Endothelial cell of umbilical vein (primary cell): ENCODE data around the gene SPOP. TPM values are rescaled to one million over a fixed set of nuclear protein-coding genes. Genes with fewer than 3 reads are reported as not detected.

ENCODE experiments used
- BruUV-seq: library from RNA; stranded (reverse); fragments of 400-500 nt; replicated peaks from 2 replicates; lab custom pipeline; 2021; lab: Mats Ljungman, UMichigan
- CTCF ChIA-PET: fragments of 300-600, 350-600 bp; sonication (Branson Sonifier 250); formaldehyde crosslinking; loops from one replicate; lab custom pipeline; 2021; ENCODE audit warnings: antibody characterized with exemption, inconsistent platforms; lab: Charles Lee
- POLR2A ChIA-PET: fragments of 300-600, 350-600 bp; sonication (Branson Sonifier 250); formaldehyde crosslinking; loops from one replicate; lab custom pipeline; 2021; ENCODE audit warnings: antibody characterized with exemption, inconsistent platforms; lab: Charles Lee
- DNase-seq: peaks from one replicate; pipeline ENCODE4 v3.0.0-alpha.2; 2011; ENCODE audit warnings: low read depth, low spot score
- FAIRE-seq: peaks from 2 replicates; lab custom pipeline; 2011; peaks lifted over from hg19 to GRCh38; lab: Jason Lieb, UNC
- H2AFZ ChIP-seq: 2 replicates; pipeline ENCODE4 v1.6.0; 2012; ENCODE audit warnings: low read depth, low read length, control low read depth, inconsistent platforms
- H3K27ac ChIP-seq: 2 replicates; pipeline ENCODE4 v1.5.1; 2011; ENCODE audit warnings: low read depth, mild to moderate bottlenecking, control low read depth, low read length, moderate library complexity; ENCODE audit not compliant: insufficient read depth
- H3K27me3 ChIP-seq, 2 experiments: 2 replicates each; pipeline versions ENCODE4 v1.6.0 to v1.6.1; 2011; ENCODE audit warnings: low read length in 2 of 2, mixed read lengths in 1 of 2; ENCODE audit not compliant: control insufficient read depth in 2 of 2, insufficient read depth in 2 of 2
- H3K36me3 ChIP-seq, 2 experiments: 2 replicates in 1 of 2; 3 replicates in 1 of 2; pipeline ENCODE4 v1.5.1; 2011; ENCODE audit warnings: low read length in 2 of 2, mild to moderate bottlenecking in 1 of 2, moderate library complexity in 1 of 2; ENCODE audit not compliant: control insufficient read depth in 2 of 2, insufficient read depth in 2 of 2; ENCODE audit errors: extremely low read depth in 1 of 2
- H3K4me1 ChIP-seq: 3 replicates; pipeline ENCODE4 v1.5.1; 2011; ENCODE audit warnings: mild to moderate bottlenecking, low read length; ENCODE audit not compliant: control insufficient read depth, insufficient read depth; ENCODE audit errors: extremely low read depth
- H3K4me2 ChIP-seq: 2 replicates; pipeline ENCODE4 v1.6.1; 2011; ENCODE audit warnings: low read length, control low read depth, mixed read lengths; ENCODE audit not compliant: insufficient read depth
- H3K4me3 ChIP-seq, 3 experiments: fragments of 200-600 bp in 1 of 3; sonication (generic), shearing (Covaris generic) in 1 of 3; replicated peaks in 1 of 3; 2 replicates each; pipeline ENCODE4 v1.5.1; 2011 to 2016; ENCODE audit warnings: control low read depth in 3 of 3, low read length in 3 of 3, mild to moderate bottlenecking in 2 of 3, inconsistent platforms in 1 of 3, low read depth in 1 of 3, moderate library complexity in 1 of 3; ENCODE audit not compliant: insufficient read depth in 1 of 3
- H3K79me2 ChIP-seq: 2 replicates; pipeline ENCODE4 v1.6.0; 2012; ENCODE audit warnings: low read length, inconsistent platforms; ENCODE audit not compliant: control insufficient read depth, insufficient read depth
- H3K9ac ChIP-seq: replicated peaks from 2 replicates; pipeline ENCODE3; 2011; ENCODE audit warnings: low read length, control low read depth; ENCODE audit not compliant: insufficient read depth; ENCODE audit errors: extremely low read depth
- H3K9me1 ChIP-seq: replicated peaks from 3 replicates; pipeline ENCODE4 v1.6.0; 2011; ENCODE audit warnings: mild to moderate bottlenecking, low read length; ENCODE audit not compliant: control insufficient read depth, insufficient read depth; ENCODE audit errors: extremely low read depth
- H3K9me3 ChIP-seq: replicated peaks from 2 replicates; pipeline ENCODE4 v1.5.1; 2012; ENCODE audit warnings: low read length, inconsistent platforms; ENCODE audit not compliant: control insufficient read depth, insufficient read depth
- H4K20me1 ChIP-seq: replicated peaks from 2 replicates; pipeline ENCODE3; 2011; ENCODE audit warnings: mild to moderate bottlenecking, low read length; ENCODE audit not compliant: control insufficient read depth, insufficient read depth; ENCODE audit errors: extremely low read depth
- EZH2 ChIP-seq: IDR thresholded peaks from 2 replicates; pipeline ENCODE4 v1.6.1; 2012; ENCODE audit warnings: borderline replicate concordance, low read depth, mild to moderate bottlenecking, moderate library complexity, low read length, inconsistent platforms; ENCODE audit not compliant: severe bottlenecking
- FOS ChIP-seq: IDR thresholded peaks from 2 replicates; pipeline ENCODE4 v1.6.1; 2011; ENCODE audit warnings: mild to moderate bottlenecking, low read length, moderate library complexity, borderline replicate concordance; ENCODE audit not compliant: insufficient read depth
- GATA2 ChIP-seq: IDR thresholded peaks from 2 replicates; pipeline ENCODE4 v1.7.0; 2011; ENCODE audit warnings: low read depth, mild to moderate bottlenecking, moderate library complexity, mixed read lengths, low read length; ENCODE audit not compliant: insufficient read length, insufficient read depth
- JUN ChIP-seq: IDR thresholded peaks from 2 replicates; pipeline ENCODE4 v1.6.1; 2011; ENCODE audit warnings: borderline replicate concordance, low read depth; ENCODE audit not compliant: insufficient read length, insufficient read depth
- MAX ChIP-seq: IDR thresholded peaks from 2 replicates; pipeline ENCODE4 v1.6.1; 2011; ENCODE audit not compliant: insufficient read depth, insufficient read length
- MYC ChIP-seq: IDR thresholded peaks from one replicate; pipeline ENCODE4 v1.6.1; 2011; ENCODE audit warnings: mild to moderate bottlenecking, low read depth, low read length
- POLR2A ChIP-seq: IDR thresholded peaks from 2 replicates; pipeline ENCODE4 v1.6.1; 2012; ENCODE audit warnings: low read depth, mild to moderate bottlenecking, control low read depth, low read length
- POLR2AphosphoS5 ChIP-seq: IDR thresholded peaks from 2 replicates; pipeline ENCODE4 v1.6.1; 2012; ENCODE audit warnings: low read depth, mild to moderate bottlenecking, control low read depth, low read length, moderate library complexity; ENCODE audit not compliant: insufficient read depth
- dilution Hi-C: fragments of 300-500 bp; cut with MboI; formaldehyde crosslinking; loops from one replicate; pipeline ENCODE4 v1.15.0; 2019; ENCODE audit warnings: low sequenced_read_pairs; ENCODE audit not compliant: extremely low pct_ligation_motif_present
- intact Hi-C: fragments of 100-400 bp; cut with micrococcal nuclease; formaldehyde crosslinking; loops from one replicate; pipeline ENCODE4 v1.10.0; 2022
- polyA plus RNA-seq, 4 experiments: library from polyadenylated mRNA; depleted of rRNA in 3 of 4; stranded (reverse) in 3 of 4; unstranded in 1 of 4; fragments of >200 nt; gene quantifications; 2 replicates each; pipeline versions ENCODE4 v1.2.1 to v1.2.3, GENCODE V29; 2011 to 2012; ENCODE audit warnings: missing spikeins in 1 of 4
- total RNA-seq: library from RNA; stranded (reverse); gene quantifications from 2 replicates; pipeline ENCODE4 v1.2.3, GENCODE V29; 2021
- TF ChIP-seq, protein P1 (sequence below), 2 donors: IDR thresholded peaks; 1 replicate in 1 of 2; 2 replicates in 1 of 2; pipeline ENCODE4 v1.5.1; 2011; ENCODE audit warnings: low read length in 2 of 2, mild to moderate bottlenecking in 2 of 2, moderate library complexity in 2 of 2, control low read depth in 1 of 2, inconsistent platforms in 1 of 2, low read depth in 1 of 2; ENCODE audit not compliant: insufficient read depth in 1 of 2; ENCODE audit errors: extremely low read depth in 1 of 2

The SPOP gene
- total and polyA plus RNA-seq, 2 donors (not counting 3 experiments of a cell fraction or from before 2014, with no cell fraction given), result 46.9 to 61.0 TPM

DNA sequence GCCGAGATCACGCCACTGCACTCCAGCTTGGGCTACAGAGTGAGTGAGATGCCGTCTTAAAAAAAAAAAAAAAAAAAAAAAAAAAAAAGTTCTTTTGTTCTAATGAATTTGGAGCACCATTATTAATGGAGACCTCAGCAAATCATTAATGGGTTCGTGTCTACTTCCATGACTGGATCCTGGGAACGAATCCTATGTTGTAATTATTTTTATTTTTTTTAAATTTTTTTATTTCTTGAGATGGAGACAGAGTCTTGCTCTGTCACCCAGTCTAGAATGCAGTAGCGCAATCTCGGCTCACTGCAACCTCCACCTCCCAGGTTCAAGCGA lies 30.7 kb downstream of the SPOP start:
- peaks cover 10% of the 10 kb centered on the region for H3K4me1 ChIP-seq
- H3K79me2 ChIP-seq, result peaks cover 49% of the 10 kb centered on the region
- intact Hi-C loops, result no loop called here
- H4K20me1 ChIP-seq, result no peaks in the 10 kb centered on the region
- no peaks in the 10 kb centered on the region for H3K27me3 ChIP-seq
- no peaks in the 10 kb centered on the region for H3K36me3 ChIP-seq
- BruUV-seq, result no TSS peak
- H3K4me3 ChIP-seq, result no peak overlapping the region
- ChIA-PET POLR2A (interaction anchor here (1.2 kb wide), 1 partner anchor 10 kb away, joined by 3 read pairs; no protein-coding TSS in a partner anchor), CTCF (interaction anchor here (0.8 to 1.8 kb wide), 14 partner anchors 9 to 117 kb away, joined by 3 to 9 read pairs (median 6); partner anchors contain the start of genes FAM117A, NXPH3 and SPOP)
- no peak for FAIRE-seq
- DNase-seq, result no peak
- dilution Hi-C loops, result no loop called here
- no peak overlapping the region for H3K9ac ChIP-seq
- H3K9me3 ChIP-seq, result no peaks in the 10 kb centered on the region
- no peak overlapping the region for H3K4me2 ChIP-seq
- TF ChIP-seq POLR2AphosphoS5, result no peak
- TF ChIP-seq GATA2, result no peak
- no peak for TF ChIP-seq MAX
- no peak for TF ChIP-seq JUN
- TF ChIP-seq EZH2, result no peak
- no peak for TF ChIP-seq MYC
- no peak for TF ChIP-seq POLR2A
- TF ChIP-seq, protein P1, sequence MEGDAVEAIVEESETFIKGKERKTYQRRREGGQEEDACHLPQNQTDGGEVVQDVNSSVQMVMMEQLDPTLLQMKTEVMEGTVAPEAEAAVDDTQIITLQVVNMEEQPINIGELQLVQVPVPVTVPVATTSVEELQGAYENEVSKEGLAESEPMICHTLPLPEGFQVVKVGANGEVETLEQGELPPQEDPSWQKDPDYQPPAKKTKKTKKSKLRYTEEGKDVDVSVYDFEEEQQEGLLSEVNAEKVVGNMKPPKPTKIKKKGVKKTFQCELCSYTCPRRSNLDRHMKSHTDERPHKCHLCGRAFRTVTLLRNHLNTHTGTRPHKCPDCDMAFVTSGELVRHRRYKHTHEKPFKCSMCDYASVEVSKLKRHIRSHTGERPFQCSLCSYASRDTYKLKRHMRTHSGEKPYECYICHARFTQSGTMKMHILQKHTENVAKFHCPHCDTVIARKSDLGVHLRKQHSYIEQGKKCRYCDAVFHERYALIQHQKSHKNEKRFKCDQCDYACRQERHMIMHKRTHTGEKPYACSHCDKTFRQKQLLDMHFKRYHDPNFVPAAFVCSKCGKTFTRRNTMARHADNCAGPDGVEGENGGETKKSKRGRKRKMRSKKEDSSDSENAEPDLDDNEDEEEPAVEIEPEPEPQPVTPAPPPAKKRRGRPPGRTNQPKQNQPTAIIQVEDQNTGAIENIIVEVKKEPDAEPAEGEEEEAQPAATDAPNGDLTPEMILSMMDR (IDR thresholded peaks at IDR 0.05; ENCODE audit: extremely low read depth in 1 of 2, insufficient read depth in 1 of 2, low read depth in 1 of 2, low read length in 2 of 2), result no peak
- no peak for TF ChIP-seq FOS
- H3K9me1 ChIP-seq, result no peaks in the 10 kb centered on the region
- no peak overlapping the region for H3K27ac ChIP-seq
- H2AFZ ChIP-seq, result no peak overlapping the region
